Smooth muscle cell (in vitro differentiated cells): ENCODE data around the gene SPATA21. TPM values are rescaled to one million over a fixed set of nuclear protein-coding genes. Genes with fewer than 3 reads are reported as not detected.

ENCODE experiments used
- DNase-seq: peaks from one replicate; lab custom pipeline; 2025; ENCODE audit not compliant: unreplicated experiment; lab: John Stamatoyannopoulos, UW
- H2AFZ ChIP-seq: fragments of 200-600 bp; sonication (generic); 2 replicates; pipeline ENCODE4 v1.6.0; 2016; ENCODE audit warnings: antibody characterized with exemption, low read depth, mild to moderate bottlenecking
- H3F3A ChIP-seq: fragments of 200-600 bp; sonication (generic); 2 replicates; pipeline ENCODE4 v1.6.0; 2017; ENCODE audit warnings: antibody characterized with exemption, low read depth
- H3K27ac ChIP-seq: fragments of 200-600 bp; sonication (generic); 2 replicates; pipeline ENCODE4 v1.5.1; 2016; ENCODE audit warnings: low read depth, mild to moderate bottlenecking
- H3K27me3 ChIP-seq: fragments of 200-600 bp; sonication (generic); 2 replicates; pipeline ENCODE4 v1.6.1; 2016; ENCODE audit warnings: low read depth, mild to moderate bottlenecking
- H3K36me3 ChIP-seq: fragments of 200-600 bp; sonication (generic); 2 replicates; pipeline ENCODE4 v1.5.1; 2016; ENCODE audit warnings: low read depth
- H3K4me1 ChIP-seq: fragments of 200-600 bp; sonication (generic); 2 replicates; pipeline ENCODE4 v1.5.1; 2016; ENCODE audit warnings: low read depth
- H3K4me2 ChIP-seq: fragments of 200-600 bp; sonication (generic); 2 replicates; pipeline ENCODE4 v1.6.0; 2016; ENCODE audit warnings: mild to moderate bottlenecking
- H3K4me3 ChIP-seq: fragments of 200-600 bp; sonication (generic); 2 replicates; pipeline ENCODE4 v1.5.1; 2016; ENCODE audit warnings: mild to moderate bottlenecking
- H3K79me2 ChIP-seq: fragments of 200-600 bp; sonication (generic); 2 replicates; pipeline ENCODE4 v1.6.0; 2016; ENCODE audit warnings: low read depth, mild to moderate bottlenecking
- H3K9ac ChIP-seq: fragments of 200-600 bp; sonication (generic); 2 replicates; pipeline ENCODE4 v1.6.0; 2016; ENCODE audit warnings: low read depth
- H3K9me3 ChIP-seq: fragments of 200-600 bp; sonication (generic); replicated peaks from 2 replicates; pipeline ENCODE4 v1.5.1; 2016; ENCODE audit warnings: low read depth
- H4K20me1 ChIP-seq: fragments of 200-600 bp; sonication (generic); 2 replicates; pipeline ENCODE4 v1.6.0; 2016; ENCODE audit warnings: low read depth
- WGBS: methylation state at CpG from one replicate; pipeline ENCODE4 v1.1.7; 2016; ENCODE audit warnings: low lambda C conversion rate; 5-methylcytosine and 5-hydroxymethylcytosine counted together
- polyA plus RNA-seq: library from polyadenylated mRNA; unstranded; fragments of >200 nt; fragmentation: Nextera tagmentation; extraction: Ambion mirVana; gene quantifications from 2 replicates; pipeline ENCODE4 v1.2.1, GENCODE V29; 2016
- total RNA-seq: library from RNA; depleted of rRNA; stranded (reverse); fragments of >200 nt; gene quantifications from 2 replicates; pipeline ENCODE4 v1.2.3, GENCODE V29; 2014
- TF ChIP-seq, protein P1 (sequence below): fragments of 200-600 bp; sonication (generic); IDR thresholded peaks from 2 replicates; pipeline ENCODE4 v1.5.1; 2017; ENCODE audit warnings: borderline replicate concordance, mild to moderate bottlenecking, antibody characterized with exemption; ENCODE audit not compliant: insufficient read depth, poor library complexity, severe bottlenecking

Gene SPATA21
- total and polyA plus RNA-seq, 2 experiments from 2014 or later = not detected

- Histone ChIP-seq H3F3A (no peaks in the 10 kb centered on the region), H4K20me1 (no peaks in the 10 kb centered on the region), H3K4me1 (no peaks in the 10 kb centered on the region), H3K79me2 (no peaks in the 10 kb centered on the region), H3K9ac (no peak overlapping the region), H3K4me2 (no peak overlapping the region), H2AFZ (no peak overlapping the region), H3K9me3 (no peaks in the 10 kb centered on the region), H3K36me3 (no peaks in the 10 kb centered on the region), H3K27me3 (no peaks in the 10 kb centered on the region), H3K4me3 (no peak overlapping the region), H3K27ac (no peak overlapping the region)
- no peak for DNase-seq
- WGBS = 85% methylated on average over 9 of the region's 9 CpGs
- TF ChIP-seq, protein P1, sequence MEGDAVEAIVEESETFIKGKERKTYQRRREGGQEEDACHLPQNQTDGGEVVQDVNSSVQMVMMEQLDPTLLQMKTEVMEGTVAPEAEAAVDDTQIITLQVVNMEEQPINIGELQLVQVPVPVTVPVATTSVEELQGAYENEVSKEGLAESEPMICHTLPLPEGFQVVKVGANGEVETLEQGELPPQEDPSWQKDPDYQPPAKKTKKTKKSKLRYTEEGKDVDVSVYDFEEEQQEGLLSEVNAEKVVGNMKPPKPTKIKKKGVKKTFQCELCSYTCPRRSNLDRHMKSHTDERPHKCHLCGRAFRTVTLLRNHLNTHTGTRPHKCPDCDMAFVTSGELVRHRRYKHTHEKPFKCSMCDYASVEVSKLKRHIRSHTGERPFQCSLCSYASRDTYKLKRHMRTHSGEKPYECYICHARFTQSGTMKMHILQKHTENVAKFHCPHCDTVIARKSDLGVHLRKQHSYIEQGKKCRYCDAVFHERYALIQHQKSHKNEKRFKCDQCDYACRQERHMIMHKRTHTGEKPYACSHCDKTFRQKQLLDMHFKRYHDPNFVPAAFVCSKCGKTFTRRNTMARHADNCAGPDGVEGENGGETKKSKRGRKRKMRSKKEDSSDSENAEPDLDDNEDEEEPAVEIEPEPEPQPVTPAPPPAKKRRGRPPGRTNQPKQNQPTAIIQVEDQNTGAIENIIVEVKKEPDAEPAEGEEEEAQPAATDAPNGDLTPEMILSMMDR = no peak
Observed at GRCh38 chr1:16420424-16421118, 16.7 kb downstream of the SPATA21 start.

DNA sequence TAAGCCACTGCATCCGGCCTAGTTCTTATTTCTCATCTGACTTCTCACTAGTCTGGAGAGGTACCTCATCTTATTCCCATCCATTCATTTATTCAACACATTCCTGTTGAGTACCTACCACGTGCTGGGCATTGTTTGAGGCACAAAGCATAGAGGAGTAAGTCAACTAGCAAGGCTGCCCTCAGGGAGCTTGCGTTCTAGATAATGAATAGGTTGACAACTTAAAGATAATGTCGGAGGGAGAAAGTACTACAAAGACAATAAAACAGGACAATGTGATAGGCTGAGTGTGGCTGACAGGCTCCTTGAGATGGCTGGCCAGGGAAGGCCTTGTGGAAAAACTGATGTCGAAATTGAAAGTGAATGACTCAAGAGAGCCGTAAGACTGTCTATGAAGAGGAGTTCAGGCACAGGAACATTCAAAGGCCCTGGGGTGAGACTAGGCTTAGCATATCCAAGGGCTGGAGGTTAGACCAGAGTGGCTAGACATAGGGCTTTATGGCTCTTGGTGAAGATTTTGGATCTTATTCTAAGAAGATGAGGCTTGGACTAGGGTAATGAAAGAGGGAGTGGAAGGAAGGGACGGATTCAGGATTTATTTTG lies 18.3 kb downstream of the SPATA21 start:
- H3K27me3 ChIP-seq = no peaks in the 10 kb centered on the region
- no peak overlapping the region for H3K27ac ChIP-seq
- H3K4me1 ChIP-seq = no peaks in the 10 kb centered on the region
- no peaks in the 10 kb centered on the region for H3K79me2 ChIP-seq
- no peak for DNase-seq
- no peaks in the 10 kb centered on the region for H4K20me1 ChIP-seq
- no peaks in the 10 kb centered on the region for H3K9me3 ChIP-seq
- 79% methylated on average over 7 of the region's 7 CpGs for WGBS
- H3K4me2 ChIP-seq = no peak overlapping the region
- no peak overlapping the region for H3K4me3 ChIP-seq
- TF ChIP-seq, protein P1 = no peak
- H2AFZ ChIP-seq = no peak overlapping the region
- no peaks in the 10 kb centered on the region for H3F3A ChIP-seq
- H3K36me3 ChIP-seq = no peaks in the 10 kb centered on the region
- H3K9ac ChIP-seq = no peak overlapping the region

GRCh38 chr1:16413191-16413590 lies 24.0 kb downstream of the SPATA21 start:
- H3K27ac ChIP-seq = no peak overlapping the region
- no peak overlapping the region for H2AFZ ChIP-seq
- DNase-seq = no peak
- H4K20me1 ChIP-seq = no peaks in the 10 kb centered on the region
- no peaks in the 10 kb centered on the region for H3F3A ChIP-seq
- H3K4me3 ChIP-seq = no peak overlapping the region
- H3K36me3 ChIP-seq = no peaks in the 10 kb centered on the region
- no peaks in the 10 kb centered on the region for H3K4me1 ChIP-seq
- H3K9me3 ChIP-seq = no peaks in the 10 kb centered on the region
- H3K4me2 ChIP-seq = no peak overlapping the region
- H3K27me3 ChIP-seq = no peaks in the 10 kb centered on the region
- TF ChIP-seq, protein P1 = no peak
- no peak overlapping the region for H3K9ac ChIP-seq
- H3K79me2 ChIP-seq = no peaks in the 10 kb centered on the region
- 94% methylated on average over 3 of the region's 3 CpGs for WGBS
